Activated CD8-positive, alpha-beta T cell treated with anti-CD3 and anti-CD28 coated beads for 36 hours (primary cell): ENCODE measurements around the gene EFHC2. TPM values are rescaled to one million over a fixed set of nuclear protein-coding genes. Genes with fewer than 3 reads are reported as not detected.

Experiments
- ATAC-seq: fragments of 200-7000 bp; cut with Tn5 transposase; one replicate; pipeline ENCODE4 v1.10.0; 2021; ENCODE audit warnings: mild to moderate bottlenecking, moderate library complexity
- CTCF ChIA-PET: fragments of 350-600 bp; sonication (Branson Sonifier 250); formaldehyde crosslinking; loops from one replicate; lab custom pipeline; 2021; ENCODE audit warnings: antibody characterized with exemption; lab: Charles Lee
- POLR2A ChIA-PET: fragments of 350-600 bp; sonication (Branson Sonifier 250); formaldehyde crosslinking; loops from one replicate; lab custom pipeline; 2021; ENCODE audit warnings: antibody characterized with exemption; lab: Charles Lee
- DNase-seq: peaks from one replicate; pipeline ENCODE4 v3.0.0-alpha.2; 2020
- H3K27ac Mint-ChIP-seq: one replicate; pipeline ENCODE4 v1.8.0; 2021; ENCODE audit warnings: mild to moderate bottlenecking, mixed read lengths
- H3K27me3 Mint-ChIP-seq: one replicate; pipeline ENCODE4 v1.8.0; 2021; ENCODE audit warnings: mixed read lengths
- H3K36me3 Mint-ChIP-seq: one replicate; pipeline ENCODE4 v1.8.0; 2021; ENCODE audit warnings: low read depth, mixed read lengths
- H3K4me1 Mint-ChIP-seq: one replicate; pipeline ENCODE4 v1.8.0; 2021; ENCODE audit warnings: low read depth, mixed read lengths
- H3K4me3 Mint-ChIP-seq: one replicate; pipeline ENCODE4 v1.8.0; 2021; ENCODE audit warnings: mild to moderate bottlenecking, moderate library complexity, mixed read lengths
- H3K9me3 Mint-ChIP-seq: one replicate; pipeline ENCODE4 v1.8.0; 2021; ENCODE audit warnings: mixed read lengths
- intact Hi-C: fragments of 100-400 bp; cut with micrococcal nuclease; formaldehyde crosslinking; loops from one replicate; pipeline ENCODE4 v1.10.0; 2022
- total RNA-seq, 2 experiments: library from RNA; stranded (reverse); gene quantifications; one replicate each; pipeline ENCODE4 v1.2.3, GENCODE V29; 2021
- TF ChIP-seq, protein P1 (sequence below): fragments of 200-600 bp; IDR thresholded peaks from one replicate; pipeline ENCODE4 v1.8.0; 2022; ENCODE audit warnings: antibody characterized with exemption, mild to moderate bottlenecking

Gene EFHC2
- total RNA-seq, 2 experiments from 2014 or later, result 0.20 to 0.31 TPM

DNA sequence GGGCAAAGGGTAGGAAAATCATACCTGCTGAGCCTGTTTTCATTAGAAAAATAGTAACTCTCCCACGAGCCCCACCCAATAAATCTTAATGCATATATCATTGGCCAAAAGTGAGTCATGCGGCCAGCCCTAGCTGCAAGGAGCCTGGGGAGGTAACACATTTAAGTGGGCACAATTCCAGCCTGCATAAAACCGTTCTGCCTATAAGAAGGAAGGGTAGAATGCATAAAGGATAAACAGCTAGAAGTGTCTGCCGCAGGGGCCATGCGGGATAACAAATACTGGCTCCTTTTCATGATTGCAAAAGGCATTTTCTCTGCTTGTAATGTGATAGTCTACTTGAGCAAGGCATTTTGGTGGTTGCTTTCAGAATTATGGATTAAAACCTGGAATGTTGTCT lies 37.1 kb downstream of the EFHC2 start:
- no peak for ATAC-seq
- Mint-ChIP-seq H3K4me1 (no peaks in the 10 kb centered on the region), H3K27me3 (no peaks in the 10 kb centered on the region), H3K4me3 (no peak overlapping the region), H3K9me3 (no peaks in the 10 kb centered on the region), H3K36me3 (no peaks in the 10 kb centered on the region), H3K27ac (no peak overlapping the region)
- CTCF ChIA-PET, result no interaction called here
- intact Hi-C loops, result no loop called here
- TF ChIP-seq, protein P1, sequence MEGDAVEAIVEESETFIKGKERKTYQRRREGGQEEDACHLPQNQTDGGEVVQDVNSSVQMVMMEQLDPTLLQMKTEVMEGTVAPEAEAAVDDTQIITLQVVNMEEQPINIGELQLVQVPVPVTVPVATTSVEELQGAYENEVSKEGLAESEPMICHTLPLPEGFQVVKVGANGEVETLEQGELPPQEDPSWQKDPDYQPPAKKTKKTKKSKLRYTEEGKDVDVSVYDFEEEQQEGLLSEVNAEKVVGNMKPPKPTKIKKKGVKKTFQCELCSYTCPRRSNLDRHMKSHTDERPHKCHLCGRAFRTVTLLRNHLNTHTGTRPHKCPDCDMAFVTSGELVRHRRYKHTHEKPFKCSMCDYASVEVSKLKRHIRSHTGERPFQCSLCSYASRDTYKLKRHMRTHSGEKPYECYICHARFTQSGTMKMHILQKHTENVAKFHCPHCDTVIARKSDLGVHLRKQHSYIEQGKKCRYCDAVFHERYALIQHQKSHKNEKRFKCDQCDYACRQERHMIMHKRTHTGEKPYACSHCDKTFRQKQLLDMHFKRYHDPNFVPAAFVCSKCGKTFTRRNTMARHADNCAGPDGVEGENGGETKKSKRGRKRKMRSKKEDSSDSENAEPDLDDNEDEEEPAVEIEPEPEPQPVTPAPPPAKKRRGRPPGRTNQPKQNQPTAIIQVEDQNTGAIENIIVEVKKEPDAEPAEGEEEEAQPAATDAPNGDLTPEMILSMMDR, result no peak
- POLR2A ChIA-PET, result no interaction called here
- no peak for DNase-seq

DNA sequence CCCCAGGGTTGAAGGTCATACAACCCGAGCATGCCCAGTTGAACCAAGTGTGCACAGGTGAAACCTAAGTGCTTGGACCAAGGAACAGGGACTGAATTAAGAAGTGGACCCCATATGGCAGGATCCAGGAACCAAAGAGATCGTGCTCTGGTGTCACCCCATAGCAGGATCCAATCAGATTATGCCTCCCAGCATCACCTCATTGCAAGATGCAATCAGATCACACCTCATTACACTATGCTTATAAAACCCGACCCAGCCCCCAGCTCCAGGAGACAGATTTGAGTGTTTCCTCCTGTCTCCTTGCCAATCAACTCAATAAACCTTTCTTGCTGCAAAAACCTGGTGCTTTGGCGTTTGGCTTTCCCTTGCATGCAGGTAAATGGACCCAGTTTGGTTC lies 37.6 kb downstream of the EFHC2 start:
- Mint-ChIP-seq H3K27ac (no peak overlapping the region), H3K4me3 (no peak overlapping the region), H3K27me3 (no peaks in the 10 kb centered on the region), H3K4me1 (no peaks in the 10 kb centered on the region), H3K9me3 (no peaks in the 10 kb centered on the region), H3K36me3 (no peaks in the 10 kb centered on the region)
- POLR2A ChIA-PET, result no interaction called here
- ATAC-seq (no peak), DNase-seq (no peak)
- intact Hi-C loops, result no loop called here
- CTCF ChIA-PET, result no interaction called here
- TF ChIP-seq, protein P1, result no peak

DNA sequence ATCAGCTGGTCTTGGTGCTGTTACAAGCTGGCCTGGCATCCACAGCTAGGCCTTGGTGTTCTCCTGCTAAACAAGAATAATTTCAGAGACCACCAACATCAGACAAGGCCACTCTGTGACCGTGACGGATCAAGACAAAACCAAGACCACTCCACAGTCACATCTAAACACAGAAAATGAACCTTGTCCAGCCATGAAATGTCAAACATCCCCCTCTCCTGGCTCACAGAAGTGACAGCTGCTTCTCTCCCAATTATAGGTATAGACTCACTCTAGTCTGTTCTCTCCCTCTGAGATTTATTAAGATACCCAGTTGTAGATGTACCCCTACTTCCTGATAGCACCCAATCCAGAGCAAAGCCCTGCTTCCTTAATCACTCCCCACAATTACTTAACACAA lies 40.4 kb downstream of the EFHC2 start:
- no peaks in the 10 kb centered on the region for H3K4me1 Mint-ChIP-seq
- peaks cover 2% of the 10 kb centered on the region for H3K9me3 Mint-ChIP-seq
- H3K36me3 Mint-ChIP-seq, result no peaks in the 10 kb centered on the region
- H3K27me3 Mint-ChIP-seq, result no peaks in the 10 kb centered on the region
- DNase-seq (no peak), ATAC-seq (no peak)
- no peak overlapping the region for H3K4me3 Mint-ChIP-seq
- intact Hi-C loops, result no loop called here
- TF ChIP-seq, protein P1, result no peak
- ChIA-PET POLR2A (no interaction called here), CTCF (no interaction called here)
- H3K27ac Mint-ChIP-seq, result no peak overlapping the region

DNA sequence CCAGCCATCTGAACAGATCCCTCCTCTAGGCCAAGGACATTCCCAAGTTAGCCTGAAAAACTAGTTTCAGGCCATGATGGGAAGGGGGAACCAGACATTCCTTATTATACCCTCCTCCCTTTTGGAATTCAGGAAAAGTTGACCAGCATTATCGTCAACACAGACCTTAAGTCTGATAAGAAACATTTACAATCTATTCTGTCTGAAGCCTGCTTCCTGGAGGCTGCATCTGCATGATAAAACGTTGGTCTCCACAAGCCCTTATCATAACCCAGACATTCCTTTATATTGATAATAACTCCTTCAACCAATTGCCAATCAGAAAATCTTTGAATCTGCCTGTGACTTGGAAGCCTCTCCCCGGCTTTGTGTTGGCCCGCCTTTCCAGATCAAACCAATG lies 44.3 kb downstream of the EFHC2 start:
- CTCF ChIA-PET, result no interaction called here
- Mint-ChIP-seq H3K27ac (no peak overlapping the region), H3K4me3 (no peak overlapping the region), H3K4me1 (no peaks in the 10 kb centered on the region), H3K36me3 (no peaks in the 10 kb centered on the region), H3K9me3 (peaks cover 2% of the 10 kb centered on the region), H3K27me3 (no peaks in the 10 kb centered on the region)
- ATAC-seq (no peak), DNase-seq (no peak)
- intact Hi-C loops, result no loop called here
- POLR2A ChIA-PET, result no interaction called here
- TF ChIP-seq, protein P1, result no peak

DNA sequence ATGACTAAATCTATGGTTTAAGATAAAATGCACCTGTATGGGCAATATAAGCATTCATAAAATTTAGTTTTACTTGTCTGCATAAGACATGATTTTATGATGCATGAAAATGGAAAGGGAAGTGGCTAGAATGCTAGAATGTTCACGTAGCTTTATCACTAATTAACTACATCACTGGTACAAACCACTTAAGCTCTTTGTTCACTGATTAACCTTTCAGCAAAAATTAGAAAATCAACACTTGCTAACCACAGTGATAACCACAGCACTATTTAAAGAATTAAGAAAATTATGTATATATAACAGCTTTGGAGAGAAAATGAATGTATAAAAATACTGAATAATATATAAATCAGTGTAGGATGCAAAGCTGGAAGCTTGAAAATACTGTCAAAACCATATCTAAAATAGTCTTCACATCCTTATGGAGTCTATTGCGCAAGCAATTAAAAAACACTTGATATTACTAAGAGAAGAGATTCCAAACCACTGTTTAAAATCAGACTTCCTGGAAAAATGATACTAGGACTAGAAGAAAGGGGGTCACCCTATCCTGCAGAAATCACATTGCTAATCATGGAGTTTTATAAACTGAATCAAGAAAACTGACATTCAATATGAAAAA lies 51.9 kb downstream of the EFHC2 start:
- Mint-ChIP-seq H3K4me1 (no peaks in the 10 kb centered on the region), H3K27ac (no peak overlapping the region), H3K9me3 (peaks cover 1% of the 10 kb centered on the region), H3K4me3 (no peak overlapping the region), H3K36me3 (no peaks in the 10 kb centered on the region), H3K27me3 (no peaks in the 10 kb centered on the region)
- ChIA-PET CTCF (no interaction called here), POLR2A (no interaction called here)
- DNase-seq (no peak), ATAC-seq (no peak)
- intact Hi-C loops, result no loop called here
- TF ChIP-seq, protein P1, result no peak
